GM12872 (cell line): ENCODE data around the gene ZYG11B.

Experiments used
- TF ChIP-seq, protein P1 (sequence below): IDR thresholded peaks from 3 replicates; pipeline ENCODE4 v1.5.1; 2011; ENCODE audit warnings: low read depth, mild to moderate bottlenecking, low read length, moderate library complexity; ENCODE audit not compliant: insufficient read depth

ZYG11B gene

DNA sequence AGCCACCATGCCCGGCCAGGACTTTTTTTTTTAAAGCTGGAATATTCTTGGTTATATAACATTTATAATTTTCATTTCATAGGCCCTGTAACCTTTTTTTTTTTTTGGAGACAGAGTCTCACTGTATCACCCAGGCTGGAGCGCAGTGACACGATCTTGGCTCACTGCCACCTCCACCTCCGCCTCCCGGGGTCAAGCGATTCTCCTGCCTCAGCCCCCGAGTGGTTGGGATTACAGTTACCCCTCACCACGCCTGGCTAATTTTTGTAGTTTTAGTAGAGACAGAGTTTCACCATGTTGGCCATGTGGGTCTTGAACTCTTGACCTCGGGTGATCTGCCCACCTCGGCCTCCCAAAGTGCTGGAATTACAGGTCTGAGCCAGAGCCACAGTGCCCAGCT, 12.6 kb downstream of the ZYG11B start:
- TF ChIP-seq, protein P1, sequence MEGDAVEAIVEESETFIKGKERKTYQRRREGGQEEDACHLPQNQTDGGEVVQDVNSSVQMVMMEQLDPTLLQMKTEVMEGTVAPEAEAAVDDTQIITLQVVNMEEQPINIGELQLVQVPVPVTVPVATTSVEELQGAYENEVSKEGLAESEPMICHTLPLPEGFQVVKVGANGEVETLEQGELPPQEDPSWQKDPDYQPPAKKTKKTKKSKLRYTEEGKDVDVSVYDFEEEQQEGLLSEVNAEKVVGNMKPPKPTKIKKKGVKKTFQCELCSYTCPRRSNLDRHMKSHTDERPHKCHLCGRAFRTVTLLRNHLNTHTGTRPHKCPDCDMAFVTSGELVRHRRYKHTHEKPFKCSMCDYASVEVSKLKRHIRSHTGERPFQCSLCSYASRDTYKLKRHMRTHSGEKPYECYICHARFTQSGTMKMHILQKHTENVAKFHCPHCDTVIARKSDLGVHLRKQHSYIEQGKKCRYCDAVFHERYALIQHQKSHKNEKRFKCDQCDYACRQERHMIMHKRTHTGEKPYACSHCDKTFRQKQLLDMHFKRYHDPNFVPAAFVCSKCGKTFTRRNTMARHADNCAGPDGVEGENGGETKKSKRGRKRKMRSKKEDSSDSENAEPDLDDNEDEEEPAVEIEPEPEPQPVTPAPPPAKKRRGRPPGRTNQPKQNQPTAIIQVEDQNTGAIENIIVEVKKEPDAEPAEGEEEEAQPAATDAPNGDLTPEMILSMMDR: no peak

DNA sequence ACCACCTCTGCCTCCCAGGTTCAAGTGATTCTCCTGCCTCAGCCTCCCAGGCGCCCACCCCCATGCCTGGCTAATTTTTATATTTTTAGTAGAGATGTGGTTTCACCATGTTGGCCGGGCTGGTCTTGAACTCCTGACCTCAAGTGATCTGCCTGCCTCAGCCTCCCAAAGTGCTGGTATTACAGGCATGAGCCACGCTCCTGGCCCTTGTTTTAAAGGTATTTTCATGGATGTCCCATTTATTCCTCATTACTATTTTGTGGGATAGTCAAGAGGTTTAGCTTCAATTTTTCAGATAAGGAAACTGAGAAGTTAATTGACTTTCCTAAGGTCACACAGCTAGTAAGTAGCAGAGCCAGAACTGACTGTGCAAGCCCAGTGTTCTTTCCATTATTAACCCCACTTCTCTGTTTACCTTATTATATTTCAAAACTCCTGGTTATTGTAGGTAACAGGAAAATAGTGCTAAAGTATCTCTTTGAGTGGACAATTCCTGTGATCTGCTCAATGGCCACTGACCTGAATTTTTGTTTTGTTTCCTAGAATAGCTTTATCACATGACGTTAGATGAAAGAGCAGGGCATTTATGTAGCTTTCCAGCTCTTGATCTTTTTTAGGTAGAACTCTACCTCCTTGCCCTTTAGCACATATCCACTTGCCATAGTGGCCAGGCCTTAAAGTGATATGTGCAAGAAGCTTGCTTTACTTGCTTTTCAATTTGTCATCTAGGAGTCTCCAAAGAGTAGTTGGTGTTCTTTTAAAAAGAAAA, 13.6 kb downstream of the ZYG11B start:
- TF ChIP-seq, protein P1: no peak

DNA sequence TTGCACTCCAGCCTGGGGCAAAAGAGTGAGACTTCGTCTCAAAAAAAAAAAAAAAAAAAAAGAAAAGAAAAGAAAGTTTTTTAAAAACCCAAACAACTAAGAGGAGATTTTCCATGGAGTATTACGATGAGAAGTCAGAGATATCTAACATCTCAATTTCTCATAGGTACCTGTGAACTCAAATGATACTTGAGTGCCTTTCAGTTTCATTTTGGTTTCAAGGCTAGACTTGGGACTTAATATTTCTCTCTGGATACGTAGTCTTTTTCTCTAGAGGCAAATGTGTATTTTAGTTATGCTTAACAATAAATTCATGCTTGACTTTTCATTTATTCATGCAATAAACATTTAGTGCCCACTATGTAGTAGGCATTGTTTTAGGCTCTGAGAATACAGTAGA, 15.0 kb downstream of the ZYG11B start:
- TF ChIP-seq, protein P1: no peak

DNA sequence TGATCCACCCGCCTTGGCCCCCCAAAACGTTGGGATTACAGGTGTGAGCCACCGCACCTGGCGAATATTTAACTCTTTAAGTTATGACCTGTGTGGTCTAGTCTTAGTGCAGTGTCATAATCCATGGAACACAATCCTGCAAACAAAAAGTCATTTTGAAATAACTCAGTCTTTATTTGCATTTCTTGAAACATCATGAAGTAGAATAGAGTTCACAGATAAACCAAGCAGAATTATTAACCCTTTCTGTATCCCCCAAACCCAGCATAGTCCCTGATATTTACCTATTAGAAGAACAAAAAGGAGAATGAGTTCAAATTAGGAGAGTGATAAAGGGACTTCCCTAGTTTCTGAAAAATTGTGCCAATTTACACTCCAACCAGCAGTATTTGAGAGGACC, 19.9 kb downstream of the ZYG11B start:
- TF ChIP-seq, protein P1: no peak

DNA sequence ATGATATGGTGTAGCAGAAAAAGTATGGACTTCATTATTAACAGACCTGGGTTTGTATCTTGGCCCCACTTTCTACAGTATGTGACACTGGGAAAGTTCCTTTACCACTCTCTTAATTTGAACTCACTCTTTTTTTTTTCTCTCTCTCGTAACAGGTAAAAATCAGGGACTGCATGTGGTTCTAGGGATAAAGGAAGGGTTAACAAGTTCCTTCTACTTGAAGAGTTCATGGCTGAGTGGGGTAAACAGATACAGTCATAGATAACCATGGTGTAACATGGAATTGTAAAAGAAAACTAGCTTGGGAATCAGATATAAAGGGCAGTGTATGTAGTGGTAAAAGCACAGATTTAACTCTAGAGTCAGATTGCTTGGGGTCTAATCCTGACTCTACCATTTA, 21.2 kb downstream of the ZYG11B start:
- TF ChIP-seq, protein P1: no peak

DNA sequence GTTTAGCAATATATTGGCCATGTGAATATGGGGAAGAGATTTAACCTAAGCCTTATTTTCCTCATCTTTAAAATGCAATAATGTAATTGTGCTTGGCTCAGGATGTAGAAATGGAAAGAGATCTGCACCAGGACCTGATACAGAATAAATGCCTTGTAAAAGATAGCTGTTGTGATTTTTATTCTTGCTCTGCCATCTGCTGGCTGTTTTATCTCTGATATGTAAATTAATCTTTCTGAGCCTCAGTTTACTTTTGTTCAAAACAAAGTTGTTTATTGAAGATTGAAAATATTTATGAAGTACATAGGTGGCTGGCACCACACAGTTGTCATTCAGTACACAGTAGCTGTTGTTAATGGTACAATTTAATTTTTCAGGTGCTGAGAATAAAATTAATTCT, 21.9 kb downstream of the ZYG11B start:
- TF ChIP-seq, protein P1: no peak

DNA sequence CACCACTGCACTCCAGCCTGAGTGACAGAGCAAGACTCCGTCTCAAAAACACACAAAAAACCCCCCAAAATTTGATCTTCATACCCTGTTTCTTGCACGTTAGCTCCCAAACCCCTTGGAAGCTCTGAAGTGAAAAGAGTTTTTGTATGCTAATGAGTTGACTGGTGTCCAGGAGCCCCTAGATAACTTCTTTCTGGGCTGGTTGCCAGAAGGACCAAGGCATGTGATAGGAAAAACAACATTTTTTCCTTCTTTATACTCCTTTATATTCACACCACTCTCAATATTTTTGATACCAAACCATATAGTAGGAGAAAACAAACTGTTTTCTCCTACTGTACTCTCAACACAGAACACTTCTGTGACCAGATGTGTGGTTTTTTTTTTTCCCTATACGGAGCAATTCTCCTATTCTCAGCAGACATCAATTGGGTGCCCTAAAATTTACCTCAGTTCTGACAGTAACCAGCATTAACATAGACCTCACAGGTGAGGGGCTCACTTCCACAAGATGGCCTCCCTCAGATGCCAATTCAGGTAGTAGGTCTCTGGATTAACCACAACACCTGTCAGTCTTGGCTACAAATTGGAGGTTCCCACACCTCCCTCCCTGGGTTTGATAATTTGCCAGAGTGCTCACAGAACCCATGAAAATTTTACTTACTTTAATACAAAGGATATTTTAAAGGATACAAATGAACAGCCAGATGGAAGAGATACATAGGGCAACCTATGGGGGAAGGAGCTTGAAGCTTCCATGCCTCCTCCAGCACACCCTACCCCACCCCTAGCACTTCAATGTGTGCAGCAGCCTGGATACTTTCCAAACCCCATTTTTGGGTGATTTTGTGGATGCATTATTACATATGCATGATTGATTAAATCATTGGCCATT, 25.6 kb downstream of the ZYG11B start:
- TF ChIP-seq, protein P1: no peak
